ENCODE measurements around the gene ERMP1. TPM values are rescaled to one million over a fixed set of nuclear protein-coding genes. Genes with fewer than 3 reads are reported as not detected.

Gene ERMP1
- total and polyA plus RNA-seq, 2 of the 8 experiments (the other 6 are each of a cell fraction or from before 2014, with no cell fraction given), result 12.8 to 16.7 TPM

DNA sequence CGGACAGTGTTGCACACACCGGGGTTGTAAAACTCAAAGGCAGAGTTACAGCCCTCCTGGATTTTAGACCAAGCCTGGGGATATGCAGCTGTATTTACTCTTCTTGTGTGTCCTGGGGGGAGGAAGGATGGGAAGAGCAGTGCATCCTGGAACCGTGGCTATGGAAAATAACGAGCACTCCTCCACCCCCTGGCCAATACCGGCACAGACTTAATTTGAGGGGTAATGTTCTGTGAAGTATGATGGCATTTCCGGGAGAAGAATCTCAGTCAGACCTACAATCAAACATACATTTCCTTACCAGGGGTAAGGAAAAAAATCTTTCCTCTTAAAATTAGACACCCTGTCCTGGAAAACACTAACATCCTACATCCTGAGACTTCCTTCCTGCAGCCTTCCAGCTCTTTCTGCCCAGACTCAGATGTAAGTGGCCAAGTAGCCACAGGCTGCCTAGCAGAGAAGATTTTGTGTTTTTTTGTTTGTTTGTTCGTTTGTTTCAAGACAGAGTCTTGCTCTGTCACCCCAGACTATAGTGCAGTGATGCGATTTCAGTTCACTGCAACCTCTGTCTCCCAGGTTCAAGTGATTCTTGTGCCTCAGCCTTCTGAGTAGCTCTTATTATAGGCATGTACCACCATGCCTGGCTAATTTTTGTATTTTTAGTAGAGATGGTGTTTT is 11.0 kb upstream of the ERMP1 start:
- H2BK12ac ChIP-seq (ENCODE audit: low read depth, low read length), result no peak overlapping the region
- TF ChIP-seq SAP30 (IDR thresholded peaks at IDR 0.05; ENCODE audit: insufficient read depth, insufficient replicate concordance, low read length), result no peak
- TF ChIP-seq BACH1 (IDR thresholded peaks at IDR 0.05; ENCODE audit: low read length), result no peak
- TF ChIP-seq CTBP2 (IDR thresholded peaks at IDR 0.05; ENCODE audit: borderline replicate concordance, insufficient read depth, insufficient read length, low read length), result no peak
- TF ChIP-seq RNF2 (IDR thresholded peaks at IDR 0.05; ENCODE audit: borderline replicate concordance, low read depth, low read length, missing control alignments, poor library complexity, severe bottlenecking), result no peak
- TF ChIP-seq SP2 (IDR thresholded peaks at IDR 0.05; ENCODE audit: low read length), result no peak
- TF ChIP-seq NRF1 (IDR thresholded peaks at IDR 0.05; ENCODE audit: low read depth, low read length), result no peak
- no peak overlapping the region for H3K23ac ChIP-seq (ENCODE audit: insufficient read length)
- H4K5ac ChIP-seq (ENCODE audit: insufficient read length, low read depth, low read length), result no peak overlapping the region
- H3K9me3 ChIP-seq (ENCODE audit: insufficient read depth in 2 of 2, low read depth in 1 of 2, low read length in 1 of 2), result 0 out of 4 replicates have a peak, but pooled peaks cover 0 to 3% of the 10 kb centered on the region in 2 experiments
- no peak overlapping the region for H3K14ac ChIP-seq (ENCODE audit: insufficient read length)
- H3K4me2 ChIP-seq (ENCODE audit: insufficient read depth in 1 of 2, low read depth in 2 of 2, low read length in 2 of 2), result no peak overlapping the region
- FAIRE-seq (no peak), DNase-seq (ENCODE audit: low read depth in 1 of 2, low spot score in 2 of 2) (no peak)
- no peak overlapping the region for H3K18ac ChIP-seq (ENCODE audit: extremely low read depth, low read length)
- peak overlapping the region; percentile 18; the same call in 1 of the 2 replicates for H2AFZ ChIP-seq (ENCODE audit: low read length)
- ChIA-PET CTCF (ENCODE audit: partially characterized antibody) (interaction anchor here (0.9 to 2.6 kb wide), 3 partner anchors 11 to 15 kb away, joined by 3 to 9 read pairs (median 3); partner anchors contain the start of gene ERMP1), POLR2A (ENCODE audit: partially characterized antibody) (interaction anchor here (0.9 to 1.5 kb wide), 2 partner anchors 9 to 164 kb away, joined by 3 read pairs; a partner anchor contains a TSS)
- H3K4me1 ChIP-seq (replicated peaks in 1 of 4; ENCODE audit: control insufficient read depth in 3 of 4, insufficient read depth in 4 of 4, low read length in 3 of 4), result peaks cover 0 to 8% (median 3%) of the 10 kb centered on the region in 4 experiments; a peak in 1 of 7 replicates
- no peaks in the 10 kb centered on the region for H3K27me3 ChIP-seq (replicated peaks in 1 of 4; ENCODE audit: control insufficient read depth in 3 of 4, extremely low read depth in 1 of 4, insufficient read depth in 3 of 4, low read length in 3 of 4)
- H3K79me2 ChIP-seq (ENCODE audit: control insufficient read depth in 1 of 2, insufficient read depth in 2 of 2, low read length in 2 of 2), result no peaks in the 10 kb centered on the region
- no peak overlapping the region for H4K8ac ChIP-seq (ENCODE audit: extremely low read depth, insufficient read depth, low read length)
- no peaks in the 10 kb centered on the region for H3K79me1 ChIP-seq (ENCODE audit: low read depth, low read length)
- no peak overlapping the region for H3K27ac ChIP-seq (ENCODE audit: low read depth, low read length)
- H3K4ac ChIP-seq (replicated peaks; ENCODE audit: insufficient read length, low read depth, low read length), result no peak overlapping the region
- H2AK5ac ChIP-seq (ENCODE audit: low read depth, low read length), result no peak overlapping the region
- H3K23me2 ChIP-seq (ENCODE audit: low read depth, low read length), result no peaks in the 10 kb centered on the region
- WGBS, 2 experiments (ENCODE audit: extremely low coverage in 1 of 2, insufficient coverage in 1 of 2, insufficient read length in 1 of 2, insufficient replicate concordance in 2 of 2, low coverage in 1 of 2, low lambda C conversion rate in 2 of 2, missing lambda C conversion rate in 1 of 2), result 86% methylated on average over 8 of the region's 8 CpGs; no CpG with 5 or more reads in 1 of the 2 experiments
- H4K91ac ChIP-seq (replicated peaks; ENCODE audit: insufficient read length, low read length), result no peak overlapping the region
- no peak overlapping the region for H2BK20ac ChIP-seq (ENCODE audit: low read length)
- no peaks in the 10 kb centered on the region for H4K20me1 ChIP-seq (replicated peaks in 1 of 2; ENCODE audit: control insufficient read depth in 1 of 2, insufficient read depth in 2 of 2, low read length in 2 of 2)
- no peak overlapping the region for H2BK15ac ChIP-seq (ENCODE audit: low read length)
- H3K9ac ChIP-seq (replicated peaks in 1 of 4; ENCODE audit: extremely low read depth in 1 of 4, low read depth in 3 of 4, low read length in 3 of 4), result no peak overlapping the region
- H3K4me3 ChIP-seq (ENCODE audit: extremely low read depth in 1 of 4, insufficient read depth in 2 of 4, low read depth in 3 of 4, low read length in 4 of 4), result no peak overlapping the region
- H3K36me3 ChIP-seq (ENCODE audit: control insufficient read depth in 2 of 4, insufficient read depth in 4 of 4, low read length in 3 of 4), result no peaks in the 10 kb centered on the region
- no peak overlapping the region for H2BK120ac ChIP-seq (replicated peaks; ENCODE audit: low read depth, low read length)
- no peak overlapping the region for H3K56ac ChIP-seq (replicated peaks; ENCODE audit: insufficient read length, low read depth, low read length)
- no peak overlapping the region for H2BK5ac ChIP-seq (ENCODE audit: low read depth, low read length)

Data from H1 (cell line).